Urothelium cell line (cell line): ENCODE measurements around the gene TTC9.
"Not testable (repeated sequence)": the region's sequence is repeated elsewhere in the genome, so short reads cannot be mapped to it uniquely, and the experiment has no call there.

ENCODE experiments used
- DNase-seq: peaks from one replicate; pipeline ENCODE4 v3.0.0; 2011; ENCODE audit warnings: low spot score, mixed read lengths
- FAIRE-seq: peaks from 2 replicates; lab custom pipeline; 2011; peaks lifted over from hg19 to GRCh38; lab: Jason Lieb, UNC

The TTC9 gene

DNA sequence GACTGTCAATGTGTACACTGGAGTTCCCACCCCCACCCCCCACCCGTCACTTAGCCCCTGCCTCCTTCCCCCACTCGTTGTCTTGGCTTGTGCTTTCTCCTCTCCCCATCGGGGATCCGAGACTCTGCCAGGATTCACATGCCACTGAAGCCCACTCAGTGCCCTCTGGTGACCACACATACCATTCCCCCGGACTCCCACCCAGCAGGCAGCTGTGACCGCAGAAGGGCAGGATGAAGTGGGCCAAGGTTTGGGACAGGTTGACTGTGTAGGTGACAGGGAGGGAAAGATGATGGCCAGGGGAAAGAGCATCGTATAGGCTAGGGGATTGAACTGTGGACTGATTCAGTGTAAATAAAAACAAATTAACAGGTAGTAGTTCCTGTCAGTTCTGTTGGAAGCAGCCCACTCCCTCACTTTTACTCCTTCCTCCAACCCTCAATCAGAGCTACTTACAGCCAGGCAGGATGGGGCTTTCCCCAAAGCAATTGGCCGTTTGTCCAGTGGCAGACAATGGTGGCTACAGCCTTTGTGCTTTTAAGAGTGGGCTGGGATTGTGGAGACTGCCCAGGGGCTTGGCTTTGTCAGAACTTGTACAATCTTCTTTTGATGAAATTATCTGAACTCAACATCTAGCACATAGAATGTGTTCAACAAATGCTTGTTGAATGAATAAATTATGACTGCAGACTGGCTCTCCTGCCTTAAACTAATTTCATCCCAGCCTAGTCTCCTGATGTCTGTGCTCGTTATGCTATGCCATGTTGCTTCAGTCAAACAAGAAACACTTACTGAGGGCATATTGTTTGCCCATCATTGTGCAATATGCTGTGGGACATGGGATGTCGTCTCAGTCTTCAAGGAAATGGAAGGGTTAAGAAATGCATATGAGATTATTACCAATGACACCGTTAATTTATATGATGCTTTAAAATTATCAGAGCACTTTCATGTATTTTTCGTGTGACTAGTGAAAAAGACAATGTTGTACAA, 30.2 kb downstream of the TTC9 start:
- DNase-seq, result no peak

DNA sequence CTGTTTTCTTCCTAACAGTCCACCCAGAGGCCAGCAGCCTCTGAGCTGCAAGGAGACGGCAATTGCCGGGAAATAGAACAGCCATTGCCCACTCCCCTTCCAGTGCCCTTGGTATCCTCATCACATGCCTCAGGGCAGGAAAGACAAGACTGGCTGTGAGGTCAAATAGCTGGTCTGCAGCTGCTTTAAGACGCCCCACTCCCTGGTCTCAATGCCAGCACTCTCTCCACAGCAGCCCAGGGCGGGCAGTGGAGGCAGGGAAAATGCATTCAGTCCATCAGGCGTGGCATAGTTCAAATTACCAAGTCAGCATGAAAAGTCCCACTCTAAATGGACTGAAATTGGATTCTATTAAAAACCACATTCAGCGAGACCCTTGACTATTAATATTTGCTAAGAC, 35.6 kb downstream of the TTC9 start:
- no peak for DNase-seq
- peak; percentile 50 for FAIRE-seq

More for the DNA sequence above, 30.2 kb downstream of the TTC9 start:
- FAIRE-seq, result peak; percentile 92

DNA sequence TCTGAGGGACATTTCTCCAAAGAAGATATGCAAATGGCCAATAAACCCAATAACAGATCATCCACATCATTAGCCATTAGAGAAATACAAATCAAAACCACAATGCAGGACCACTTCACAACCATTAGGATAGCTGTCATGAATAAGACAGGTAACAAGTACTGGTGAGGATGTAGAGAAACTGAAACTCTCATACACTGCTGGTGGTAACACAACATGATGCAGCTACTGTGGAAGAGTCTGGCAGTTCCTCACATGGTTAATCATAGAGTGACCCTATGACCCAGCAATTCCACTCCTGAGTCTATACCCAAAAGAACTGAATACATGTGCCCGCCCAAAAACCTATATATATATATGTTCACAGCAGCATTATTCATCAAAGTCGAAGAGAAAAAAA, 39.0 kb downstream of the TTC9 start:
- peak; percentile 79 for FAIRE-seq
- no peak for DNase-seq

DNA sequence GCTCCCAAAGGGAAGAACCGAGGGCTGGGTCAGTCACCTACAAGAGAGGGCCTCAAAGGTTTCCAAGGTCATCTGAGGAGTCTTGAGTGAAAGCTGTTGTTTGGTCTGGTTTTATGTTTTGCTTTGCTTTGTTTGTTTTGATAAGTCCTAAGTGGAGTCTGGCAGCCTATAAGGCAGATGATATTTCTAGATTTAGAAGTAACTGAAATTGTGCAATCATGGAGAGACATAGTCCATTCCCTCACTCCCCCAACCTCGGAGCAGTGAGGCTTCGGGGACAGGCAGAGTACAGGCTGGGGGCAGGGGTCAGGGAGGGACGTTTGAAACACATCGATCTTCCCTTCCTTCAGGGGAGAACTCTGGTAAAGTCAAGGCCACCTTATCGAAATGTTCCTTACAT, 42.3 kb downstream of the TTC9 start:
- FAIRE-seq (peak; percentile 17), DNase-seq (no peak)

DNA sequence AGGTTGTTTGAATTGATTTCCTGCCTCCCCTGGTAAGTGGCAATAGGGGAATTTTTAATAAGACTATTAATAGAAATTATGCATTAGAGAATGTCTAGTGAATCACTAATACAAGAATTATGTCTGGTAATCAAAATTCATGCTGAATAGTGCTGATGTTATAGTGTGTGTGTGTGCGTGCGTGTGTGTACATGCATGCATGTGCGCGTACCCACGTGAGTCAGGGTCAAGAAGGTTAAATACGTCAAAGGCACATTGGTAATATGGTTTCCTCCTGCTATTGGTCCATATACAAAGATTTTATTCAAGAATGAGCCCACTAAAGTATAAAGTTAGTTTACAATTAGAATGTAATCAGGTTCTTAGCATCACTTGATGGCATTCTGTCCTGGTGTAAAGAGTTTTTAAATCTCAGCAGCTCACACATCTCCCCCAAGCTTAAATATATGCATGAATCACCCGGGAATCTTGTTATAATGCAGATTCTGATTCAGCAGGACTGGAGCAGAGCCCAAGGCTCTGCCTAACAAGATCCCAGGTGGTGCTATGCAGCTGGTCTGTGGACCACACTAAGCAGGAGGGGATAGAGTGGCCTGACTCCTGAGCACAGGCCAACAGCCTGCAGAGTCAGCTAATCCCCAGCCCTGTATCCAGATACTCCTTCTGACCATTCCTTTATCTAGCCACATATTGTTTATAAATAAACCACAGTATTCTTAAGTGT, 43.9 kb downstream of the TTC9 start:
- DNase-seq (no peak), FAIRE-seq (peak; percentile 83)

DNA sequence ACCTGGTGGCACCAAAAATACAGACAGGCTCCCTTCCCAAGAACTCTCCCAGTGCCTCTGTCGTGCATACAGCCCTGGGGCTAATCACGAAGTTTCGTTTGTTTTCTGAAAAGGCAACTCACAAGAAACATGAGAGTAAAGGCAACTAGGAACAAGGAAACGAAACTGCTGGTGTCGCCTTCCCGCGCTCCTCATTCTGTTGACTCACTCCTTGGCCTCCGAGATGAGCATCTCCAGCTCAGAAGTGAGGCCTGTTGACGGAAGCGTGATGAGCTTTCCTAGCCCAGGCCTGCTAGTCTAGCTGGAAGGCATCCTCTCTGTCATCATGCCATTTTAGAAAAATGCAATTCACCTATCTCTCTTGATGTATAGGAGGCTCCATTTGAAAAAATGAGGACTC, 50.5 kb downstream of the TTC9 start:
- no peak for FAIRE-seq
- DNase-seq, result no peak

DNA sequence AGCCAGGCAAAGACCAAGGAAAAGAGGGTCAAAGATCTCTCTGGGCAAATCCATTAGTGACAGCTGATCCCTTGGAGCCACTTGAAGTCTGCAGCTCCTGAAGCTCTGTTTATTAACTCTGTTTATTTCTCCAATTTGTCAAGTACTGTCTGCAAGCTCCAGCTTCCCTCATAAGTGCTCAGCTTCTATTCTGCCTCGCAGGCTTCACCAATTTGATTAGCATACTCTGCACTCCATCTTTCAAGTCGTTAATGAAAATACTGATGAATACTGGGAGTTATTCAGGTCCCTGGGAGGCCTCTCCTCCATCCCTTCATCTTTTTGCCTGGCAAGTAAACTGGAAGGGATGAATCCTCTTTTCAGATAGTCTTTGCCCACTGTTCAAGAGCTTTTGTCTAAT, 54.3 kb downstream of the TTC9 start:
- no peak for DNase-seq

DNA sequence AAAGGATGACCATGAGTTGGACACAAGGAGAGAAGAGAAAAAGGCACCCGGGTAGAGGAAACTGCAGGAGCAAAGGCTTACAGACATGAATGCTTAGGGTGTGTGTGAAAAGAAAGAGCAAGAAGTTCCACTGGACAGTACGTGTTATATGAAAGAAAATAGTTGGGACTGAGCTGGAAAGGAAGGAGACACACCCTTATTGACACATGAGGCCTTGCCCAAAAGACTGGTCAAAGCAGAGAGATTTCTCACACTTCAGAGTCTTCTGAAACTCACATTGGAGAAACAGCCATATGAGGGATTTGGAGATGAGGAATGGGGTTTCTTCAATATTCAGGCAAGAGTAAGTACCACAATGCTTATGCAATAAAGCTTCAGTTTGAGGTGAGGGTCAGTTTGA, 56.0 kb downstream of the TTC9 start:
- DNase-seq (no peak), FAIRE-seq (no peak)

More for the DNA sequence above, 54.3 kb downstream of the TTC9 start:
- FAIRE-seq, result no peak

DNA sequence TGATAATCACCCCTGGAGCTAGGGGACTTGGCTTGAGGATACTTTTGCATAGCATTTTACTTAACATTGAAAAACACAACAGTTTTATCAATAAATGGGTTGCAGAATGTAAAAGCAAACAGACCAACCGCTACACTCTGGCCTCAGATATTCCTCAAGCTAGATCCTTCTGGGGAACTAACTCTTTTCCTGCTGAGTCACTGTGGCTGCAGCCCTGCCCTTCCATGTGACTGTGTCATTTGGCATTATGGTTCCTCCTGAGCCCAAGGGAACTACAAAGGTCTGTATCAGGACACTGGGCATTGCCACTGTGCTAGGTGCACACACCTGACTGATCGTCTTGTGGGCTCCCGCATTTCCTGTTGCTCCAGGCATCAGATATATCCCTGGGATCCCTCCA, 56.6 kb downstream of the TTC9 start:
- FAIRE-seq, result peak; percentile 75
- peak; percentile 72 for DNase-seq

DNA sequence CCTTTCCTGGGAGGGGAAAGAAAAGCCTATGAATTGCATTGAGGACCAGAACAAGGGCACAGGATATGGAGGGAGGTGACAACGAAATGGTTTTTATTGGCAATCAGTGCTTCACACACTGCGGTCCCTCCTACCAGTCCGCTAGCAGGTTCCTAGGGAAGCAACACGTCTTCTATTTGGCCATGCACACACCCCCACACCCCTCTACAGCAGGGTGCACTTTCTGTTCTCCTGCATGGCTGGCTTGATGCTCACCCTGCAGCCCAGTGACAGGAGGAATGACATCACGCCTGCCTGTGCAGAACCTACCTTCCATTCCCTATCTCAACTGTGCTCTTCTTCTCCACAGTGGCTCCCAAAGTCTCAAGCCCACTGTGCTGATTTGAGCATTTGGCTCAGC, 57.9 kb downstream of the TTC9 start:
- FAIRE-seq, result peak; percentile 86
- no peak for DNase-seq

DNA sequence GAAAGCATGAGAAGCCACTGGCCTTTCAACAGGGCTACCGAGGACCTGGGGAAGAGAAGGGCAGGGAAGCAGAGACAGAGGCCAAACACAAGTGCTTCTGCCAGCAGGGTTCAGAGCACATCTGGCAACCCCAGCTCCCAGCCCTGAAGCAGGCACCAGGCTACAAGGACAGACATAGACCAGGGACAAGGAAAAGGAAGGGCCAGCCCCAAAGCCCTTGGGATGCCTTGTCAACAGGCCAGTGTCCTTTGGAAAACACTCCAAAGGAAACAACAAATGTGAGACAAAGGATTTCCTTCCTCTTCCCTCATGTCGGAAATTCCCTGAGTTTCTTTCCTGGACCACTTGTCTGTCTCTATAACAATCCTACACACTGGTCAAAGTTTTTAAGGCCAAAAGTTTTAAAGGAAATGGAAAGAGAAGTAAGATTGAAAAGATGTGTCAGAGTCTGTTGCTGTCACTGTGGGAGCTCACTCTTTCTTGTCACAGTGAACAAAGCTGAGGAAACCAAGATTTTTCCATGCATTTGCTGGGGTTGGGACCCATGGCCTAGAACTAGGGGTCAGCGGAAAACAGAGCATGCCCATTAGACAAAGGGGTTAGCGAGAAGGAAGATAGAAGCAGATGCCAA, 59.4 kb downstream of the TTC9 start:
- DNase-seq, result no peak
- FAIRE-seq, result no peak

DNA sequence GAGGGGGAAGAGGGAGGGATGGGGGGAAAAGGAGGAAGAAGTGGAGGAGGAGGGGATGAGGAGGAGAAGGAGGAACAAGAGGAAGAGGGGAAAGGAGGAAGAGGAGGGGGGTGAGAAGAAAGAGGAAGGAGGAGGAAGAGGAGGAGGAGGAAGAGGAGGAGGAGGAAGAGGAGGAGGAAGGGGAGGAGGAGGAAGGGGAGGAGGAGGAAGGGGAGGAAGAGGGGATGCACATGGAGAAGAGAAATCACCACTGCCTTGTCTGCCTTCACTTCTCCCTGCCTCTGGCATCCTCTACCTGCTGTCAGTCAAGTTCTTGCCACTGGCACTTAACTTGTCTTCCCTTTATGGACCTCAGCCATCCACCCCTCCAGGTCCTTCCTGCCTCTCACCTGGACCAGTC, 59.9 kb downstream of the TTC9 start:
- peak; percentile 32 for FAIRE-seq

DNA sequence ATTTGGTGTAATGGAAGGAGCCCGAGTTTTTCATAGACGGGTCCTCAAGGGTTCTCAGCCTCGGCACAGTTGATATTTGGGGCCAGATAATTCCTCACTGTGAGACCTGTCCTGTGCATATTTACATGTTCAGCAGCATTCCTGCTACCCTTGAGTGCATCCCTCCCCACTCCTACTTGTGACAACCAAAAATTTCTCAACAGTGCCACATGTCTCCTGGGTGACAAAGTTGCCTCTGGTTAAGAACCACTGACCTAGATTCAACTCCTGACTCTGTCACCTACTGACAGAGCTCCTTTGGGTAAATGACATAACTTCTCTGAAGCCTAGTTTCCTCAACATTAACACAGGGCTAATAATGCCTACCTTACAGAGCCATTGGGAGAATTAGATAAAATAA, 60.4 kb downstream of the TTC9 start:
- DNase-seq (no peak), FAIRE-seq (no peak)

More for the DNA sequence above, 59.9 kb downstream of the TTC9 start:
- no peak for DNase-seq

DNA sequence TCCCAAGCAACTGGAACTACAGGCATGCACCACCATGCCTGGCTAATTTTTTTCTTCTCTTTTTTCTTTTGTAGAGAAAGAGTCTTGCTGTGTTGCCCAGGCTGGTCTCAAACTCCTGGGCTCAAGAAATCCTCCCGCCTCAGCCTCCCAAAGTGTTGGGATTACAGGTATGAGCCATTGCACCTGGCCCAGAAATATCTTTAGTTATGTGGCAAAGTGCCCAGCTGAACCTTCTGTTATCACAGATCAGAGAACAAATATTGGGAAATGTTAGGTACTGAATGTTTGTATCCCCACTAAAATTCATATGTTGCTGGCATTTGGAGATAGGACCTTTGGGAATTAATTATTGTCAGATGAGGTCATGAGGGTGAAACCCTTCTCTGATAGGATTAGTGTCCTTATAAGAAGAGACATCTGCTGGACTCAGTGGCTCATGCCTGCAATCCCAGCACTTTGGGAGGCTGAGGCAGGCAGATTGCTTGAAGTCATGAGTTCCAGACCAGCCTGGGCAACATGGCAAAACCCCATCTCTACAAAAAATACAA, 62.0 kb downstream of the TTC9 start:
- FAIRE-seq, DNase-seq: not testable (repeated sequence)

DNA sequence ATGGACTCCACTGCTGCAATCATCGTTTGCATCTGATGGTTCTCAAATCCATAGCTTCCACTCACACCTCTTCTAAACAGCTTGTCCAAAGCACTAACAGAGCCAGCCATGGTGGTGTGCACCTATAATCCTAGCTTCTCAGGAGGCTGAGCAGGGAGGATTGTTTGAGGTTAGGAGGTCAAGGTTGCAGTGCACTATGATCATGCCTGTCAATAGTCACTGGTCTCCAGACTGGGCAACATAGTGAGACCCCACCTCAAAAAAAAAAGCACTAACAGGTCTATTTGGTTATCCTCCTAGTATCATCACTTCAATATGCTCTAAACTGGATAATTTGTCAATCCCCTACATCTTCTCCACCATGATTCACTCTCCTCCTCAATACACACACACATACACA, 63.2 kb downstream of the TTC9 start:
- DNase-seq (no peak), FAIRE-seq (peak; percentile 61)

DNA sequence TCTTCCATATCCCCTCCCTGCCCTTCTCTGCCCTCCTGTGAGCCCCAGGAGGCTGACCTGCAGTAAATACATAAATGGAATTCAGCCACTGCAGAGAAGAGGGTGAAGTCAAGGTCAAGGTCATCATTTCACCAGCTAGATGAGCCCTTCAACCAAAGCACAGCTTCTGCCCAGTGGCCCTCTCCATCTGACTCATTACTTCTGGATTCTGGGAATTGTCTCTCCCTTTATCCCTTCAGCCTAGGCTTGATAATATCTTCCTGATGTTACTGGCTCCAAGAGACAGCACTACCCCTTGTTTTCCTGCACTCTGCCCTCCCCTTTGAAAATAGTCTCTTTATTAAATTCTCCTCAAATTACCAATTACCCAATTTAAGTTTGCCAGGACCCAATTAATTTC, 64.5 kb downstream of the TTC9 start:
- FAIRE-seq (no peak), DNase-seq (no peak)

DNA sequence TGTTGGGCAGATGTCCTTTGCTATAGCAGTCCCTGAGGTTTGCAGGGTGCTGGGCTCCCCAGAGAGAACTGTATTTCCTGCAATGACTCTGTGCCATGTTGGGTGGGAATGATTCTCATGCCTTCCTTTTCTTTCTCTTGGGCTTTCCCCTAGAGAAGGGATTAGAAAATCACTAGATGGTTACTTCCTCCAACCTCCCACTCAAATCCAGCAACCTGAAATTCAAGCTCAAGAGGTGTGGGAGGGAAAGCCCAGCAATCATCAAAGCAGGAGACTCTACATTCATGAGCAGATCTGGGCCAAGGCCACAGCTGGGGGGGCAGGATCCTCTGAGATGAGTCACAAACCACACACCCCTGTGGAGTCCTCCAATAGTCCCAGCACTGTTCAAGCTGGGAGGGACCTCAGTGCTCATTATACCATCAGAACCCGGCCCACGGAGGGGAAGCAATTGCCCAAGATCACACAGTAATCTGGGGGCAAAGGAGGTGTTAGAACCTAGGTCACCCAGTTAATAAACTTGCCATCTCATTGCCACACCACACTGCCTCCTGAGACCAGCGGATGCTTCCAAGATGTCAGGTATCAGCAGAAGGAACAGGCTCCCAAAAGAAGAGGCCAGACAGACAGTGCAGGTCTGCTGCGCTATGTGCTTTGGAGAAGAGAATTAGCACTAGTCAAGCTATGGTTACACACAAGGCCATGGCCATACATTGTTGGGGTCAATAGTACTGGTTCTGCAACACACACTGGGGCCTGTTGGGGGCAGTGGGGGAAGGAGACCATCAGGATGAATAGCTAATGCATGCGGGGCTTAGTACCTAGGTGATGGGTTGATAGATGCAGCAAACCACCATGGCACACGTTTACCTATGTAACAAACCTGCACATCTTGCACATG, 65.7 kb downstream of the TTC9 start:
- peak; percentile 95 for DNase-seq
- FAIRE-seq, result peak; percentile 93

DNA sequence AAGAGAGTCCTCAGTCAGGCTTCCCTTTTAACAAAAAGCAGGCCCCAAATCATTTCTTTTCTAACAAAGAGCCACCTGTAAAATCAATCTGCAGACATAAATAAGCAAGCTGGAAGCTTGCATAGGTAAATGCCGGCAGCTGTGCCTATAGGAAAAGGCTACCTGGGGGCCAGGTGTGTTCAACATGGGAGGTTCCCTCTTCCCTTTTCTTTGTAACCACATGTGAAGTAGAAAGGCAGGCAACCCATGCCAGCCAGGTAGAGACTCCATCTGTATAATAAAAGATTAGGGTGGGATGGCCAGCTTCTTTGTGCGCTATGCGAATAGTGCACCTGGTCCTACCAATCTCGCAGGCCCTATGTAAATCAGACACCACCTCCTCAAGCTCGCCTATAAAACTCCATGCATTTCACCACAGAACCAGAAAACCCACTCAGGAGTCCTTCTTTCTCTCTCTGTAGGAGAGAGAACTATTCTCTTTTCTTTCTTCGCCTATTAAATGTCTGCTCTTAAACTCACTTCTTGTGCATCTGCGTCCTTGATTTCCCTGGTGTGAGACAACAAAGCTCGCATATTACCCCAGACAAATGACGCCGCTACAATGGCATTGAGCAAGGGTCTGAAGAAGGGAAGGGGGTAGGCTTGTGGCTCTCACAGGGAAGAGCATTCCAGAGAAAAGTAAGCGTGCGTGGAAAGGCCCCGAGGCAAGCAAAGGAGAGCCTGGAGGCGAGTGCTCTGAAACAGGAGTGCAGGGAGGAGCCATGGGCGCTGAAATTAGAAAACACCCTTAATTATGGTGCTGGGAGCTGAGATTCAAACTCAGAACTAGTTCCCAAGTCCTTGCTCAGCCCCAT, 67.2 kb downstream of the TTC9 start:
- DNase-seq, result no peak
- no peak for FAIRE-seq

DNA sequence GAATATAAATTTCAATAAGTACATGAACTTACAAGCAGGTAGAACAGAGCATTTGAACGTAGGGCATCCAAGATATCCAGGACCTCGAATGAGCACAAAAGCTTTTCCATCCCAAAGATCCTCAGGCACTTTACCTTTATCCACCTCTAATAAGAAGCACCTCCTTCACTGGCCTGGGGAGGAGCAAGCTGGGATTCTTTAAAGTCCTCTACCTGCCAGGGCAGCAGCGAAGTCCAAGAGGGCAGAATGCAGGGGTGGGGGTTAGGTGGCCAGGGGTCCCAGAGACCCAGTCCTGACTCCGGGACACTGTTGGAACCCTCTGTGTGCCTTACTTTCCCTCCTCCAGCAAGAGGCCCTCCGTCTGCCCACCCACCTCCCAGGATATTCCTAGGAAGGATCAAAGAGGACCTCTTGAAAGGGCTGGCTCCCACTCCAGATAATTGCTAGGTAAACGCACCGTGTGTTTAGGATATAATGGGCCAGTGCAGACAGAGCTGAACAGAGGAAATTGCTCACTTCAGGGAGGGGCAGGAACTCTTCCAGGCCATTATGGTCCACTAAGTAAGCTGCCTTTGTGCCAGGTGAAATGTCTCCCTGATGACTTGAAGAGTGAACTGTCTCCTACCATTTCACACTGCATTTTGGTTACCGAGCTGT, 68.1 kb downstream of the TTC9 start:
- no peak for DNase-seq
- FAIRE-seq, result peak; percentile 93
